Suprapubic skin (tissue), 4 donors: ENCODE measurements around the gene DAB1. TPM values are rescaled to one million over a fixed set of nuclear protein-coding genes. Genes with fewer than 3 reads are reported as not detected.

Source experiments
- DNase-seq, 2 donors: peaks; one replicate each; pipeline ENCODE4 v3.0.0-alpha.2; 2019; ENCODE audit warnings: low spot score in 2 of 2
- H3K27ac ChIP-seq: fragments of 200-600 bp; sonication (generic); one replicate; pipeline ENCODE4 v1.5.1; 2019
- H3K27me3 ChIP-seq: fragments of 200-600 bp; sonication (generic); one replicate; pipeline ENCODE4 v1.5.1; 2019
- H3K36me3 ChIP-seq: fragments of 200-600 bp; sonication (generic); one replicate; pipeline ENCODE4 v1.5.1; 2019
- H3K4me1 ChIP-seq: fragments of 200-600 bp; sonication (generic); one replicate; pipeline ENCODE4 v1.5.1; 2019
- H3K4me3 ChIP-seq: fragments of 200-600 bp; sonication (generic); one replicate; pipeline ENCODE4 v1.5.1; 2019; ENCODE audit warnings: mild to moderate bottlenecking
- H3K9me3 ChIP-seq: fragments of 200-600 bp; sonication (generic); one replicate; pipeline ENCODE4 v1.5.1; 2019
- EP300 ChIP-seq: sonication (generic); formaldehyde crosslinking; IDR thresholded peaks from one replicate; pipeline ENCODE4 v1.6.1; 2017; ENCODE audit warnings: antibody characterized with exemption
- POLR2A ChIP-seq, 2 donors: fragments of 450-650 bp; IDR thresholded peaks; one replicate each; pipeline ENCODE4 v1.6.1; 2017; ENCODE audit warnings: antibody characterized with exemption in 2 of 2, mild to moderate bottlenecking in 2 of 2, moderate library complexity in 2 of 2
- POLR2AphosphoS5 ChIP-seq, 3 donors: sonication (generic); formaldehyde crosslinking; IDR thresholded peaks; one replicate each; pipeline ENCODE4 v1.6.1; 2017; ENCODE audit warnings: antibody characterized with exemption in 3 of 3
- WGBS: methylation state at CpG from one replicate; pipeline ENCODE4 v1.1.5; 2018; 5-methylcytosine and 5-hydroxymethylcytosine counted together
- total RNA-seq, 4 donors: library from RNA; depleted of rRNA; stranded (reverse); fragments of >200 nt; gene quantifications; one replicate each; pipeline ENCODE4 v1.1.0, GENCODE V29; 2016
- TF ChIP-seq, protein P1 (sequence below), 2 donors: fragments of 200-600 bp in 1 of 2; fragments of 450-650 bp in 1 of 2; sonication (generic) in 1 of 2; IDR thresholded peaks; one replicate each; pipeline ENCODE4 v1.5.1; 2016 to 2019; ENCODE audit warnings: antibody characterized with exemption in 2 of 2, mild to moderate bottlenecking in 1 of 2, moderate library complexity in 1 of 2

Gene DAB1
- total RNA-seq, 4 donors from 2014 or later: 0.17 to 1.0 (median 0.30) TPM

DNA sequence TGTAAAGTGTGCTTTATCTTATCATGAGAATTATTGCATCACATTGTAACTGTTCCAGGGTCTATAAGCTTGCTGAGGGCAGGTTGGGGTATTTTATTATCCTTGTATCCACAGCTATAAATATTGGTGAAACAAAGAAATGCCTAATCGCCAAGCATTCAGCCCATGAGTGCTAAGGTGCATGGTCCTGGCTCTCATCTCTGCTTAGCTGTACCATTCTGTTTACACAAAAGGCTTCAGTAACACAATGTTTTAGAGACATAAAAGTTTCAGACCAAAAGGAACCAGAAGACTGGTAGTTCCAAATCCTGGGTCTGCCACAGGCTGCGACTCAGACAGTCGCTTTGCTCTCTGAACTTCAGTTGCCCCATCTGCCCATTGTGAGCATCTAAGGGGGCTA lies 358.4 kb downstream of the DAB1 start:
- Histone ChIP-seq H3K4me3 (no peak overlapping the region), H3K27me3 (no peaks in the 10 kb centered on the region), H3K9me3 (no peaks in the 10 kb centered on the region), H3K4me1 (peaks cover 4% of the 10 kb centered on the region), H3K27ac (no peak overlapping the region), H3K36me3 (no peaks in the 10 kb centered on the region)
- no peak for DNase-seq
- WGBS: 95% methylated on average over 3 of the region's 3 CpGs
- TF ChIP-seq POLR2AphosphoS5 (IDR thresholded peaks at IDR 0.05) (no peak), EP300 (no peak), POLR2A (IDR thresholded peaks at IDR 0.05) (no peak)
- TF ChIP-seq, protein P1, sequence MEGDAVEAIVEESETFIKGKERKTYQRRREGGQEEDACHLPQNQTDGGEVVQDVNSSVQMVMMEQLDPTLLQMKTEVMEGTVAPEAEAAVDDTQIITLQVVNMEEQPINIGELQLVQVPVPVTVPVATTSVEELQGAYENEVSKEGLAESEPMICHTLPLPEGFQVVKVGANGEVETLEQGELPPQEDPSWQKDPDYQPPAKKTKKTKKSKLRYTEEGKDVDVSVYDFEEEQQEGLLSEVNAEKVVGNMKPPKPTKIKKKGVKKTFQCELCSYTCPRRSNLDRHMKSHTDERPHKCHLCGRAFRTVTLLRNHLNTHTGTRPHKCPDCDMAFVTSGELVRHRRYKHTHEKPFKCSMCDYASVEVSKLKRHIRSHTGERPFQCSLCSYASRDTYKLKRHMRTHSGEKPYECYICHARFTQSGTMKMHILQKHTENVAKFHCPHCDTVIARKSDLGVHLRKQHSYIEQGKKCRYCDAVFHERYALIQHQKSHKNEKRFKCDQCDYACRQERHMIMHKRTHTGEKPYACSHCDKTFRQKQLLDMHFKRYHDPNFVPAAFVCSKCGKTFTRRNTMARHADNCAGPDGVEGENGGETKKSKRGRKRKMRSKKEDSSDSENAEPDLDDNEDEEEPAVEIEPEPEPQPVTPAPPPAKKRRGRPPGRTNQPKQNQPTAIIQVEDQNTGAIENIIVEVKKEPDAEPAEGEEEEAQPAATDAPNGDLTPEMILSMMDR (IDR thresholded peaks at IDR 0.05): no peak

DNA sequence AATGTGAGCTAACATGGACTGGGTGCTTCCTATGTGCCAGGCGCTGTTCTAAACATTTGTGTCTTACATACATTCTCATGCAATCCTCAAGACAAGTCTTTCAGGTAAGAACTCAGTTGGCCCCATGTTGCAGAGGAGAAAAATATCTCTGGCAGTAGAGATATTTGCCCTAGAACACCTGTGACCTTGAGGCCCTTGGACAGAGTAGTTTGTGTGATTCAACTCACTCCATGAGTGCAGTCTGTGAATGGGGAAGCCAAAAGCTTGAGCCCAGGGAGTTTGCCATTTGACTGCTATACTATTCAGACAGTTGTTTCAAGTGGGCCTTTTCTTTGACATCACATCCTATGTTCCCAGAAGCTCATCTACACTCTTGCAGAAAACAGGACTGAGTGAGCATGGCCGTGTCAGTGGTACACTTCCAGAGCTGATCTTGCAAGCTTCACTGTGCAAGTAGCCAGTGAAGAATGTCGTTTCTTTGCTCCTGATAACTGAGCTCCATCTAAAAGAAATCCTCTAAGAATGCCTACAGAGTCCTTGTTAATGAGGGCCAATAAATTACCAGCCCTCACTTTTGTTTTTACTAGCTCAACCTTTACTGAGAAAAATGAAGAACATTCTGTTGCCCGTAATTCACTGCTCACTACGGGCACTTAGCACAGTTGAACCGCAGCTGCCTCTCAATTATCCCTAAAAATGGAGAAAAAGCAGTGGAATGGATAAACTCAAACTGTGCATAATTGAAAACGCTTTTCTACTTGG lies 359.3 kb downstream of the DAB1 start:
- Histone ChIP-seq H3K4me3 (no peak overlapping the region), H3K9me3 (no peaks in the 10 kb centered on the region), H3K36me3 (no peaks in the 10 kb centered on the region), H3K27me3 (no peaks in the 10 kb centered on the region), H3K4me1 (peaks cover 4% of the 10 kb centered on the region), H3K27ac (no peak overlapping the region)
- no peak for DNase-seq
- 90% methylated on average over 7 of the region's 7 CpGs for WGBS
- TF ChIP-seq POLR2AphosphoS5 (IDR thresholded peaks at IDR 0.05): no peak
- no peak for TF ChIP-seq POLR2A (IDR thresholded peaks at IDR 0.05)
- TF ChIP-seq EP300: no peak
- TF ChIP-seq, protein P1 (IDR thresholded peaks at IDR 0.05): no peak

DNA sequence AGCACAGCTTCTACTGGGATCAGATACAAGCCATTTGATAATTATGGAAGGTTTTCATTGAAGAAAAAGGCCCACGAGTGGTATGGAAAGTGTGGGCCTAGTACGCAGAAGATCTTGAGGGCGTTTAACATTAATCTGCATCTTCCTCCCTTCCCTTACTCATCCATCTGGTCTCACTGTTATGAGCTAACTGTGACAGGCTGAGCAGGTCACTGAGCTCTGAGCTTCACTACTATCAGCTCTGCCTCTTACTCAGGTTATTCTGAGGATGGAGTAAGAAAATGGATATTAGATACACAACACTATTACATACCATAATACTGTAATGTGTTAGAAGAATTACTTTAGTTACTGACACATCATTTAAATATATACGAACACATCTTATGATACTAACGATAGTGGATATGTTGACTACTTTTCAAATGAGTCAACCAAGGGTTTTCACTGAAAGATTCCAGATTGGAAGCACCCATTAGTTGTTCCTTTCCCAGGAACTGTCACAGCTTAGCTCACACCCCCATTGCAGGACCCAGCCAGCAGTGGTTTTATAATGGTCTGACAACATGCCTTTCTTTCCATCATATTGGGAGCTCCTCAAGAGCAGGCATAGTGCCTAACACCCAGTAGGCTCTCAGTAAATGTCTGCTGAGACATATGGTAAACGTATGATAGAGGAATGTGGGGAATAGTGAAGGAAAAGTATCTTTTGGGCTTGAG lies 360.3 kb downstream of the DAB1 start:
- Histone ChIP-seq H3K27me3 (no peaks in the 10 kb centered on the region), H3K27ac (no peak overlapping the region), H3K9me3 (no peaks in the 10 kb centered on the region), H3K4me1 (peaks cover 4% of the 10 kb centered on the region), H3K36me3 (no peaks in the 10 kb centered on the region), H3K4me3 (no peak overlapping the region)
- 81% methylated on average over 6 of the region's 6 CpGs for WGBS
- DNase-seq: no peak
- TF ChIP-seq EP300 (no peak), POLR2A (IDR thresholded peaks at IDR 0.05) (no peak), POLR2AphosphoS5 (IDR thresholded peaks at IDR 0.05) (no peak)
- TF ChIP-seq, protein P1 (IDR thresholded peaks at IDR 0.05): no peak

DNA sequence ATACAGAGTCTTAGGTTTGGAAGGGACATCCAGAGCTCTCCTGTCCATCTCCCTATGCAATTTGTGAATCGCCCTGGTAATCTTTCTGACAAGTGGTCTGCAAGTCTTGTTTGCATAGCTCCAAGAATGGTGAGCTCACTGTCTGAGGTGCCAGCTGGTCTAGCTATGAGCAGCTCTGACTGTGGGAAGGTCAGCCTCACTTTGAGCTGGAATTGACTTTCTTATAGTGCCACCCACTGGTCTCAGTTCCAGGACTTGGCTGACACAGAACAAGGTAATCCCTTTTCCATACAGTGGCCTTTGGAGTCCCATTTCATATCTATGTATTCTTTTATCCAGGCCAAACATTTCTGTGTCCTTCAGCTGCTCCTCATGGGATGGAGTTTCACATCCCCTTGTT lies 362.5 kb downstream of the DAB1 start:
- H3K4me1 ChIP-seq: no peaks in the 10 kb centered on the region
- no peak for DNase-seq
- H3K4me3 ChIP-seq: no peak overlapping the region
- H3K27ac ChIP-seq: no peak overlapping the region
- H3K9me3 ChIP-seq: no peaks in the 10 kb centered on the region
- H3K36me3 ChIP-seq: no peaks in the 10 kb centered on the region
- TF ChIP-seq, protein P1 (IDR thresholded peaks at IDR 0.05): no peak
- TF ChIP-seq EP300 (no peak), POLR2A (IDR thresholded peaks at IDR 0.05) (no peak), POLR2AphosphoS5 (IDR thresholded peaks at IDR 0.05) (no peak)
- WGBS: 64% methylated on average over 1 of the region's 1 CpG
- H3K27me3 ChIP-seq: no peaks in the 10 kb centered on the region

DNA sequence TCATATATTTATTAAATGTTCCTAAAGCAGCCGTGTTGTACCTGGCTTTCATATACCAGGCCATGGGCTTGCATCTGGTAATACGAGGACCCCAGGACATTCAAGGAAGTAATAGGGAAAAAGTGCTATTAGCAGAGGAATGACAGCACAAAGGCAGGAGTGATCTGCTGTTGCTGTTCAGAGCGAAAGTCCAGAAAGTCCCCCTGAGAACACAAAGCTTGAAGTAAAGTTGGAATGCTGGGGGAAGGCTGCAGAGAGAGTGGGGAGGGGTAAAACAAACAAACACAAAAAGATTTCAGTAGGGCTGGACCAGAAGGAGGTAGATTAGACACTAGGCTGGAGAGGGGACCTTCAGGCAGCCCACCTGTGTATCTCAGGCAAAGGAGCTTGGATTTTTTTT lies 363.4 kb downstream of the DAB1 start:
- 88% methylated on average over 3 of the region's 3 CpGs for WGBS

More for the DNA sequence above, 363.4 kb downstream of the DAB1 start:
- Histone ChIP-seq H3K4me1 (no peaks in the 10 kb centered on the region), H3K27me3 (no peaks in the 10 kb centered on the region), H3K4me3 (no peak overlapping the region), H3K27ac (no peak overlapping the region), H3K9me3 (no peaks in the 10 kb centered on the region), H3K36me3 (no peaks in the 10 kb centered on the region)
- no peak for DNase-seq
- TF ChIP-seq POLR2A (IDR thresholded peaks at IDR 0.05): no peak
- no peak for TF ChIP-seq POLR2AphosphoS5 (IDR thresholded peaks at IDR 0.05)
- TF ChIP-seq EP300: no peak
- TF ChIP-seq, protein P1 (IDR thresholded peaks at IDR 0.05): no peak
